Stimulated activated naive CD4-positive, alpha-beta T cell treated with Interleukin-2 at 50 U/mL for 16 hours (primary cell): ENCODE measurements around the gene CD5L.

Experiments
- DNase-seq: peaks from one replicate; lab custom pipeline; 2025; lab: John Stamatoyannopoulos, UW

CD5L gene

GRCh38 chr1:157813269-157813668, 28.3 kb downstream of the CD5L start:
- no peak for DNase-seq

- DNase-seq, result no peak
Observed at GRCh38 chr1:157806431-157807149, 35.0 kb downstream of the CD5L start.

- no peak for DNase-seq
Observed at GRCh38 chr1:157803851-157804250, 37.8 kb downstream of the CD5L start.

- DNase-seq, result no peak
Observed at GRCh38 chr1:157799996-157800395, 41.6 kb downstream of the CD5L start.

GRCh38 chr1:157798211-157798610, 43.4 kb downstream of the CD5L start:
- DNase-seq, result no peak

- DNase-seq, result no peak
Observed at GRCh38 chr1:157785248-157785647, 56.4 kb downstream of the CD5L start.

- DNase-seq, result no peak
Observed at GRCh38 chr1:157784801-157785200, 56.8 kb downstream of the CD5L start.

GRCh38 chr1:157782931-157783330, 58.7 kb downstream of the CD5L start:
- no peak for DNase-seq

GRCh38 chr1:157781048-157781447, 60.6 kb downstream of the CD5L start:
- no peak for DNase-seq
